GM19025 (cell line): ENCODE data around the gene FABP1.

Experiments used
- ATAC-seq: cut with Tn5 transposase; IDR thresholded peaks from one replicate; pipeline ENCODE4 v1.9.1; 2021; ENCODE audit warnings: mild to moderate bottlenecking, low read depth, moderate library complexity; ENCODE audit not compliant: unreplicated experiment

The FABP1 gene

DNA sequence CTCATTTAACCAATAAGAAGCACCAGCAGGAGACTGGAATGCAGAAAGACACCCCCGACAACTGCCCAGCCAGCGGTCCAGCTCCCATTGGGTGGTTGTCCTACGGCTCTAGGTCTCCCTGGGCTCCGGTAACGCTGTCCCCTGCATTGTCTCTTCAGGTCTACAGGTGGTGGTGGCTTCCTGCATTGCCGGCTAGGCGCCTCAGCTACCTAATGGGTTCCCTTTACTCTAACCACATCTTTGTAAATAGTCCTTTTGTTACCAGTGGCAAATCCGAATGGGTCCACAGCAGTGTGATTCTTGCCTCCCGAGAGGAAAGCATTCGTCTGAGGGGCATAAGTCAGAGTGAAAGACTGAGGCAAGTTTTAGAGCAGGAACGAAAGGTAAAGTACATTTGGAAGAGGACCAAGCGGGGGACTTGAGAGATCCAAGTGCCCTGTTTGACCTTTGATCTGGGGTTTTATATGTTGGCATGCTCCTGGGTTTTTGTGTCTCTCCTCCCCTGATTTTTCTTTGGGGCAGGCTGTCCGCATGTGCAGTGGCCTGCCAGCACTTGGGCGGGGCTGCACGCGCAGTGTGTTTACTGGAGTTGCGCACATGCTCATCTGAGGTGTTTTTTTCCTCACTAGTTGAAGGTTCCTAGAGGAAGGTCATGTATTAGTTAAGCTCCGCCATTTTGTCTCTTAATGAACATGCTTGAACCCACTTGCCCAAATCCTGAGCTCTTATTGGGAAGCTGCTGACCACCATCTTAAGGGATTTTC, 11.0 kb downstream of the FABP1 start:
- ATAC-seq, result no peak

- ATAC-seq, result no peak
These were observed 11.9 kb downstream of the FABP1 start for GRCh38 chr2:88115825-88116518.

GRCh38 chr2:88114889-88115288, 13.0 kb downstream of the FABP1 start:
- ATAC-seq, result no peak

DNA sequence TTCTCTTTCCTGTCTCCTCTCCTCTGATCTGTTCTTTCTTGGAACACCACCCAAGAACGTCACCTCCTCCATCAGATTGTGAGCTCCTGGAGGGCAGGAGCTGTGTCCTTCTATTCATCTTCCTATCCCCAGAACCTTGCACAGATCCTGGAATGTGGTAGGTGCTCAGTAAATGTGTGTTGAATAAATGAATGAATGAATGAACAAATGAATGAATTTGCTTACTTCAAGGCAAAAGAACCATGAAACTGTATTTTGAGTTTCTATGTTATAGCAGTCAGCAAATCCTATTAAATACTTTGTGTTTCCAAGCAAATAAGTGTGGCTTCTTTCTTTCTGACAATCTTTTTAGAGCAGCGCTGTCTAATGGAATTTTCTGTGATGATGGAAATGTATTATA, 14.8 kb downstream of the FABP1 start:
- ATAC-seq, result no peak

- ATAC-seq, result no peak
These were observed 17.0 kb downstream of the FABP1 start for GRCh38 chr2:88110830-88111229.

GRCh38 chr2:88108796-88109195, 19.1 kb downstream of the FABP1 start:
- ATAC-seq, result no peak

- ATAC-seq, result no peak
These were observed 27.4 kb downstream of the FABP1 start for GRCh38 chr2:88100489-88100858.

- ATAC-seq, result no peak
These were observed 27.9 kb downstream of the FABP1 start for GRCh38 chr2:88099798-88100488.

GRCh38 chr2:88098558-88098900, 29.3 kb downstream of the FABP1 start:
- no peak for ATAC-seq

DNA sequence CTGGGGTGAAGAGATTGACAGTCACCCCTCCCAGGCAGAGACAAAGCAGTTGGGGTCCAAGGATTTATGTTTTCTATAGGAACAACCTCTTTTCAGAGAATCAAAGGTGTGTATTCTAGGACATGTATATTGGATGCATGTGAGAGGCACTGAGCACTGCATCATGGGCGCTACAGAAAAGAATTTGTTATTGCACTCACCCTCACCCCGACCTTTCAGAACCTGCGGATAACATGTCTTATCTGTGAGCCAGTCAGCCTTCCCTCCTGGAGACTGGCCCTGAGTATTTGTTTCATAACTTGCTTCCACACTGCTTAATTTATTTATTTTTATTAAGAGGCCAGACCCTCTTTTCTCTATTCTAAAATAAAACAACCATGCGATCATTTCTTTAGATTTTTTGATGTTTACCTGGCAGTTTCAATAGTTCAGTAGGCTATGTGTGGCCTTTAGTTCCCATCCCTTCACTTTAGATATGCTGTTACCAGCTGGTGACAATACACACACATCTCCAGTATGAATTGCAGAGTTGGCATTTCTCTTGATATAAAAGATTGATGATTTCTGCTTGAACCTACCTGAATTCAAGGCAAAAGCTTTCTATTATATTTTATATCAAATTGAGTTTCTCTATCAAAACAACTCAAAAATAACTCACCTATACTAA, 29.8 kb downstream of the FABP1 start:
- ATAC-seq, result no peak

- ATAC-seq, result no peak
These were observed 30.7 kb downstream of the FABP1 start for GRCh38 chr2:88097192-88097591.

GRCh38 chr2:88096708-88097107, 31.2 kb downstream of the FABP1 start:
- ATAC-seq, result no peak

DNA sequence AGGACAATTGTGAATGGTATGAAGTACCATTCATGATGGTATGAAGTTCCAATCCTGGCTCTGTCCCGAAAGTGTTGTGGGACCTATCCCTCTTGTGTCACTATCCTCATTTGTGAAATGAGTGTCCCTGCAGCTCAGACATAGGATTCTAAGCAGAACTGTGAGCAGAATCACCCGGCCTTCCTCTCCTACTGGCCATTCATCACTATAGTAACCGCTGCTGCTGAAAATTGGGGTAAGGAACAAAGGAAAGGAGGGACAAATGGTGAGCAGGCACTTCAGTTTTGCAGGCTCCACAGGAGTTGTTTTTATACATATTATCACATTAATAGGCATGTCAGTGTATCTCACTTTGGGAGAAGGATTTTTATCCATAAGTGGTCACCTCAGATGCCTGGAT, 32.8 kb downstream of the FABP1 start:
- ATAC-seq, result no peak

DNA sequence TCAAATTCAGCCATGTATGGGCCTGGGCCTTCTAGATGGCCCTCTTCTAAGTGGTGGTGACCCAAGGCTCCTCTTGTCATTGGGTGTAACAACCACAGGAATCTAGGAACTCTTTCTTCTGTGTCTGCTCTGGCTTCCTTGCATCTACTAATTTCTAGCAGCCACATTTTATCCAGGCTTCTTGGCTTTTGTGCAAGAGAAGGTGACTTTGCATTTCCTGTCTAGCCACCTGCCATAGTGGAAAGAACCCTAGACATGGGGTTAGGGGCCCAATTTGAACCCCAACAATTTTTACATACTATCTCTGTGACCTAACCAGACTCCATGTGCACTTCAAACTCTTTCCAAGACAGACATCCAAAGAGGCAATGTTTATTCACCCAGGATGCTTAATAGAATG, 35.1 kb downstream of the FABP1 start:
- ATAC-seq, result no peak

- ATAC-seq, result no peak
These were observed 35.9 kb downstream of the FABP1 start for GRCh38 chr2:88091943-88092342.

DNA sequence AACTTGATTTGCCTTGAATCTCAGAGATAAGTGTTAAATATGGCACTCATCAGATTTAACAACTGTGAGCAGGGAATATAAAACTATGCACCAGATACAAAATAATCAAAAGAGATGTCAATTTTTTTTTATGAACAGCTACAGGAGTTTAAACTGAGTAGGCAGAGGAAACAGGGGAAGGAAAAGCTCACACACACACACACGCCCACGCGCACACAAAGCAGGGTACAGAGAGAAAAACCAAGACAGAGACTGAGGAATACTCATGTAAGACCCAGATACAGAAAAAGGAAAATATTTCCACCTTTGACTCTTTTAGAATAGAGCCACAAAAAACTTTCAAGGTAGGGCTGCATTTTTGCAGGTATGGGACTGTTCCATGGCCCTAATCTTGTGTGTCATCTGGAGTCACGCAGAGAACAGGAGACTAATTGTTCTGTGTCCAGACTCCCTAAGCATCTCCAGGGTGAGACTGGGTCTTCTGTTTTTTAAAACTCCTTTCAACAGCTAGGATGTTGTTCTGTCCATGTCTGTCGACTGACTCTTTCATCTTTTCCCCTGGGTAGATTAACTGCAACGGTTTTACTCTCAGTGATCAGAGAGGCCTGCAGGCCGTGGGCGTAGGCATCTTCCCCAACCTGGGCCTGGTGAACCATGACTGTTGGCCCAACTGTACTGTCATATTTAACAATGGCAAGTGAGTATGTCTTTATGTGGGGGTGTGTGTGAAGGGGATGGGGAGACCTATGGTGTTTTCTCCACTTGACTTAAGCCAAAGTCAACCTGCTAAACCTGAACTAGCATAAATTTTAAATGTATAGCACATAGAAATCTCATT, 37.2 kb downstream of the FABP1 start:
- ATAC-seq, result no peak

- no peak for ATAC-seq
These were observed 38.9 kb downstream of the FABP1 start for GRCh38 chr2:88088999-88089398.

DNA sequence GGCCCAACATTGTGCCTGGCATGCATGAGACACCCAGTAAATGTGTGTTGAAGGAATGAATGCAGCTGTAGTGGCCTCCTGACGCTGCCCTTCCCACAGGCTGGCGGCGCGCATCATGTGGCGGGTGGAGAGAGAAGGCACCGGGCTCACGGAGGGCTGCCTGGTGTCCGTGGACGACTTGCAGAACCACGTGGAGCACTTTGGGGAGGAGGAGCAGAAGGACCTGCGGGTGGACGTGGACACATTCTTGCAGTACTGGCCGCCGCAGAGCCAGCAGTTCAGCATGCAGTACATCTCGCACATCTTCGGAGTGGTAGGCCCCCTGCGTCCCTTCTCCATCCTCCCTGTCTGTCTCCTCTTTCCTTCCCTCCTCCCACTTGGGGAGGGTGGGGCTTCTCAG, 40.1 kb downstream of the FABP1 start:
- no peak for ATAC-seq

- ATAC-seq, result no peak
These were observed 40.8 kb downstream of the FABP1 start for GRCh38 chr2:88087073-88087472.

- ATAC-seq, result no peak
These were observed 41.5 kb downstream of the FABP1 start for GRCh38 chr2:88086401-88086800.
